ENCODE measurements around the gene SDK2. TPM values are rescaled to one million over a fixed set of nuclear protein-coding genes. Genes with fewer than 3 reads are reported as not detected.
A peak's percentile ranks its signal among the peaks of the same experiment; 100 is the strongest.

The SDK2 gene
- polyA plus RNA-seq, 6 donors from 2014 or later, result 0.10 to 6.3 (median 1.6) TPM

DNA sequence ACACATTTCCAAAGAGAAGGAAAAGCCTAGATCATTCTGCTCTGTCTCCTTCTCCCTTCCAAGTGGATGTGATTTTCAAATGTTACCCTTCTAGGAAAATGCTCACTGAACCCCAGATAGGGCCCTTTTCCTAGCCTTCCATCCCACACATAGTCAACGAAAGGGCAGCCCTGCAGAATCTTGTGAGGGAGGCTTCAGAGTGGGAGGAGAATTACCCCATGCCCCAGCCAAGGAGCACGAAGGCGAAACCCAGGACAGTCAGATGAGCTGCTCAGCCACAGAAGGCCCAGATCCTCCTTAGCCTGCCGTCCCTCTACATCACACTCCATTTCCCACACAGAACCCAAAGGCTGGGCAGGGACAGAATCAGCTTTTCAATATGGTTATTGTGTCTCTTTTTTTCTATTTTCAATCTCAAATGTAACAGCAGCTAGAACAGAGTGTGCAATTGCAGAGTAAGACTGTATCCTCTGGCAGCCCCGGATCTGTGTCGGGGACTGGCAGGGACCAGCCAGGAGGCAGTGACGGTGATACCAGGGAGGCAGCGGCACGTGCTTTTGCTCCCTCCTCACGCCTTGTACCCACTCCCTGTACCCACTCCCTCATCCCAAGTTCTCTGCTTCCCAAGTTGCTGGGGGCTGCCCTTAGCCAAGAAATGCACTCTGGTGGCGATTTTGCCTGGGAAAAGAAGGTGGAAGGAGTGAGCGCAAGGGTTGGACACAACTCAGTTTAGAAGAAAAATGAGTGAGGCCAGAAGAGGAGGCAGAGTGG lies 3.7 kb upstream of the SDK2 start:
- Mint-ChIP-seq H3K4me1 (peaks cover 11 to 17% (median 13%) of the 10 kb centered on the region in 3 donors), H3K27ac (no peak overlapping the region), H3K36me3 (peaks cover 0 to 2% of the 10 kb centered on the region in 2 donors), H3K27me3 (peaks cover 0 to 16% (median 6%) of the 10 kb centered on the region in 3 donors), H3K4me3 (peak overlapping the region in 1 of 8 donors; percentile 92), H3K9me3 (peaks cover 0 to 5% (median under 1%) of the 10 kb centered on the region in 7 donors)
- DNase-seq (no peak), ATAC-seq (ENCODE audit: low read depth in 2 of 2) (no peak)

- DNase-seq (no peak), ATAC-seq (ENCODE audit: low read depth in 2 of 2) (no peak)
- peak overlapping the region in 1 of 8 donors; percentile 92 for H3K4me3 Mint-ChIP-seq
- H3K27ac Mint-ChIP-seq, result no peak overlapping the region
- no peaks in the 10 kb centered on the region for H3K36me3 Mint-ChIP-seq
- H3K4me1 Mint-ChIP-seq, result peaks cover 15 to 20% (median 17%) of the 10 kb centered on the region in 3 donors
- H3K27me3 Mint-ChIP-seq, result peaks cover 0 to 16% (median 6%) of the 10 kb centered on the region in 3 donors
- no peaks in the 10 kb centered on the region for H3K9me3 Mint-ChIP-seq
These were observed 3.1 kb upstream of the SDK2 start for GRCh38 chr17:73647301-73647695.

DNA sequence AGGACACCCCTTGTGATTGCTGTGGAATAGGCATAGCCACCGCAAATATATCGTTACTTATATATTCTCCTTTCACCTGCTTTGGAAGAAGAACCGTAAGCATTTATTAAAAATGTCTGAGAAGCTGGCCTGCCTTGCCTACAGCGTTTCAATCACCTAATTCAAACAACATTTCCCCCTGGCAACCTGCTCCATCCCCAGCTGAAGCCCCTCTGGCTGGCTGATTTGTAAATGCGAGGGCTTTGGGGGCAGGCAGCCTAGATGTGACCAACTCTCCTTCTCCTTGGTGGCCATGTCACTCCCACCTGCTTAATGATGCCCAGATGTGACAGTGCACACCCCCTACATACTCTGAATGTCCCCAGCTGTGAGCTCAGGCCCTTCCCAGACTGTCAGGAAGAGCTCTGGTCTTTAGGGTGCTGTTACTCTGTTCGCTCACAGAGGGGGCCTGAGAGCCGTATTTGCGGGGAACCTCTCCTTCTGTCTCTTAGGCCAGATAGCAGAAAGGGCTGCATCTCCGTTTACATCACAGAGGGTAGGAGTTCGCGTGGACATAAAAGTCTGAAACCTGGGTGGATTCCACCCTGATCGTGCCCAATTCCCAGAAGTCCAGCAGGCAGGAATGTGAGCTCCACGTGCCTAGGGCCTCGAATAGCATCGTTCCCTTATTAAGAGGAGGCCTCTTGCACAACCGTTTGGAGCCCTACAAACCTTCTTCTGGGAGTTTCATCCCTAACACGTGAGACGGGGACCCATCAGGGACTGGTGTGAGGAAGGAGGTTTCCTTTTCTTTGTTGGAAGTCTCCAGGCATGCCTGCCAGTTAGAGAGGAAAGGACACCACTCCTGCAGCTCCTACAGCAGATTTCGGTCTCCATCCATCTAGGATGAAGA lies 2.4 kb upstream of the SDK2 start:
- DNase-seq (no peak), ATAC-seq (ENCODE audit: low read depth in 2 of 2) (peak; percentile 27 to 29)
- H3K4me3 Mint-ChIP-seq, result peak overlapping the region; percentile 7 to 97 (median 80)
- H3K9me3 Mint-ChIP-seq, result no peaks in the 10 kb centered on the region
- H3K27me3 Mint-ChIP-seq, result peaks cover 0 to 16% (median 6%) of the 10 kb centered on the region in 3 donors
- H3K4me1 Mint-ChIP-seq, result peaks cover 20 to 26% (median 23%) of the 10 kb centered on the region in 3 donors
- peak overlapping the region in 2 of 6 donors; percentile 17 to 31 for H3K27ac Mint-ChIP-seq
- no peaks in the 10 kb centered on the region for H3K36me3 Mint-ChIP-seq

DNA sequence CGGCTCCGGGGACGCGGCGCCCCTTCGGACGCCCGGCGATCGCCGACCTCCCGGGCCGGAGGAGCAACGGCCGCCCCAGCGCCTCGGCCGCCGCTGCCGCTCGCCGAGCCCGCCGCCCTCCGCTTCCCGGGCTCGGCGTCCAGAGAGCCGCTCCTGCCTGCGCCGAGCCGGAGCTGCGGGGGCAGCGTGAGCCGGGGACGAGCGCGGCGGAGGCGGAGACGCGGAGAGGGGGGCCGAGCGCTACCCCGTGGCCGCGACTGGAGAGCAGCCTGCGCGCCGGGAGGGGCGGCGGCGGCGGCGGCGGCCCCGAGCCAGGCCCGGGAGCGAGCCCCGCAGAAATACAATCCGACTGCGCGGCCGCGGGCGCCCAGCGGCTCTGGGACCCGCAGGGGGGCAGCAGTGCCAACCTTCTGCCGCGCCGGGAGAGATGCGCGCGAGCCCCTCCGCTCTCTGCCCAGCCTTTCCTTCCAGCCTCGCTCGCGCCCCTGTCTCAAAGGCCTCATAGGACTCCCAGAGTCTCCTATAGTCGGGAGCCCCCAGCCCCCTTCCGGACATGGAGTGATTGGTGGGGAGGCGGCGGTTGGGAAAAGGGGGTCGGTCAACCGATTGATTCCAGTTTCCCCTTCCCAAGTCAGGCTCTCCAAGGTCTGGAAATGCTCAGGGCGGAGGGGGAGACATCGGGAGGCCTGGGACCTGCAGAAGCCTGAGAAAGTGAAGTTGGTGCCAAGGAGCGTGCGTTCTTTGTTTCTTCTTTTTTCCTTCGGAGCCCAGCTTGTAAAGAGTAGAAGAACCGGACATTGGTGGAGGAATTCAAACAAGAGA lies 1.0 kb upstream of the SDK2 start:
- DNase-seq (peak; percentile 60), ATAC-seq (ENCODE audit: low read depth in 2 of 2) (peak; percentile 69 to 73)
- no peaks in the 10 kb centered on the region for H3K36me3 Mint-ChIP-seq
- peaks cover 0 to 10% (median 0%) of the 10 kb centered on the region in 3 donors for H3K27me3 Mint-ChIP-seq
- H3K27ac Mint-ChIP-seq, result peak overlapping the region in 1 of 6 donors; percentile 15
- peaks cover 25 to 37% (median 31%) of the 10 kb centered on the region in 3 donors for H3K4me1 Mint-ChIP-seq
- H3K4me3 Mint-ChIP-seq, result peak overlapping the region; percentile 68 to 97 (median 82)
- H3K9me3 Mint-ChIP-seq, result no peaks in the 10 kb centered on the region

DNA sequence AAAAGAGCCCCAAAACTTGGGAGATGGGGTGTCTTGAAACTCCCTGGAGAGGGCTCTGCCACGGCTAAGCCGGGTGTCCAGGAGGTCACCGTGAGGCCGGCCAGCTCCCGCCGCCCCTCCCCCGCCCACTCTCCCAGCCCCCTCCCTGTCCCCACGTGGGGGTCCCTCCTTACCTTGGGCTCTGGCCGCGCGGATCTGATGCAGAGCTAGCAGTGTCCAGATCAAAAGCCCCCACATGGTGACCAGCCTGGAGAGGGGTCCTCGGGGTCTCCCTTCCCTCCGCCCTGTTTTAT lies 447 bp downstream of the SDK2 start:
- Mint-ChIP-seq H3K36me3 (no peaks in the 10 kb centered on the region), H3K4me3 (peak overlapping the region; percentile 88 to 98 (median 97)), H3K27ac (peak overlapping the region in 4 of 6 donors; percentile 60 to 92 (median 84)), H3K4me1 (peaks cover 25 to 46% (median 38%) of the 10 kb centered on the region in 3 donors), H3K27me3 (peaks cover 0 to 10% (median 0%) of the 10 kb centered on the region in 3 donors), H3K9me3 (no peaks in the 10 kb centered on the region)
- ATAC-seq (ENCODE audit: low read depth in 2 of 2), result no peak
- DNase-seq, result no peak

- peak; percentile 42 for DNase-seq
- peak; percentile 46 to 49 for ATAC-seq (ENCODE audit: low read depth in 2 of 2)
- no peaks in the 10 kb centered on the region for H3K9me3 Mint-ChIP-seq
- H3K4me1 Mint-ChIP-seq, result peaks cover 29 to 49% (median 42%) of the 10 kb centered on the region in 3 donors
- H3K4me3 Mint-ChIP-seq, result peak overlapping the region; percentile 88 to 98 (median 97)
- H3K27ac Mint-ChIP-seq, result peak overlapping the region in 3 of 6 donors; percentile 73 to 84 (median 80)
- no peaks in the 10 kb centered on the region for H3K36me3 Mint-ChIP-seq
- peaks cover 0 to 8% (median 0%) of the 10 kb centered on the region in 3 donors for H3K27me3 Mint-ChIP-seq
These were observed 1.0 kb downstream of the SDK2 start for GRCh38 chr17:73643001-73643851.

DNA sequence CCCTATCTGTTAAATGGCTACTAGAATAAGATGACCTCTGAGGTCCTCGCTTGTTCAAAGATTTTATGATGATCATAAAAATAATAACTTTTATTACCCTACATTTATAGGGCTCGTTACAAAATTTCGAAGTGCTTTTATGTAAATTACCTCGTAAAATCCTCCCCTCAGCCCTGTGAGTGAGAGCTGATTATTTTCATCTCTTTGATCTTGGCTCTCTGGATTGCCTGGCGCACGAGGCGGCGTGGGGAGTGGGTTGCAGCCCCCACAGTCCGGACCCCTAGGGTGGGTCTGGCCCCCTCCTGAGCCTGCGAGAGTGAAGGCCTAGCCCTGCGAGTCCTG lies 1.6 kb downstream of the SDK2 start:
- Mint-ChIP-seq H3K36me3 (no peaks in the 10 kb centered on the region), H3K4me1 (peaks cover 31 to 54% (median 48%) of the 10 kb centered on the region in 3 donors), H3K27me3 (peaks cover 0 to 2% (median 0%) of the 10 kb centered on the region in 3 donors), H3K27ac (peak overlapping the region in 3 of 6 donors; percentile 73 to 84 (median 80)), H3K9me3 (no peaks in the 10 kb centered on the region), H3K4me3 (peak overlapping the region; percentile 84 to 98 (median 94))
- ATAC-seq (ENCODE audit: low read depth in 2 of 2) (no peak), DNase-seq (no peak)

DNA sequence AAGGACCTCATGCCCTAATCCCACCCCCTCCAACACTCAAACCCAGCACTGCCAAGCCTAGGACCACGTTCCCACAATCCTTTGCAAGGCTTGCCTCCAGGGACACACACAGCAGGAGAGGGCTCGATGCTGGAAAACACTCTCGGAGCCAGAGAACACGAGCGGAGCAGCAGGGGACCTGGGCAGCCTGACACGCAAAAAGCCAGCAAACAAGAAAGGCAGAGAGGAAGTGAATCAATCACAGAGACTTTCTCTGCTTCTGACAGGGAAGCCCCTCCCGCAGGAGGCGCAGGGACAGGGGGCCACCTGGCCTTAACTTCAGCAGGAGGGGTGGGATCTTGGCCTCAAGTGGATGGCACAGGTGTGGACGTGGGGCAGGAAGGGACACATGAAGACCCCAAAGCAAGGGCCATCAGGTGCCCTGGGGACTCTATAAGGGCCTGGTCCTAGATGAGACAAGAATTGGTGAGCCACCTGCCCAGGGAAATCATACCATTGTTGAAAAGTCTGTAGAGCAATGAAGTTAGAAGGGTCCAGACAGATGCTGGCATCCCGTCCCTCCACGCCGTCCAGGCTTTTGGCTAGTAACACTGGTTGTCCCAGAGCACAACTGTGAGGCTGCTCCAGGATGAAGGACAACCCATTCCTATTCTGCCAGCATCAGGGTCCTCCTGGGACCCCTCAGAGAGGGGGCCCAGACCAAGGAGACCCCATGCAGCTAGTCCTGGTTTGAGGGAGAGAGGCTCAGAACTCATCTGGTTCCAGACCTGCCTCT lies 2.2 kb downstream of the SDK2 start:
- Mint-ChIP-seq H3K9me3 (no peaks in the 10 kb centered on the region), H3K27me3 (no peaks in the 10 kb centered on the region), H3K4me3 (peak overlapping the region; percentile 84 to 98 (median 94)), H3K4me1 (peaks cover 31 to 56% (median 50%) of the 10 kb centered on the region in 3 donors), H3K27ac (peak overlapping the region in 3 of 6 donors; percentile 50 to 82 (median 70)), H3K36me3 (no peaks in the 10 kb centered on the region)
- no peak for DNase-seq
- ATAC-seq (ENCODE audit: low read depth in 2 of 2), result peak in 1 of 2 donors; percentile 19

DNA sequence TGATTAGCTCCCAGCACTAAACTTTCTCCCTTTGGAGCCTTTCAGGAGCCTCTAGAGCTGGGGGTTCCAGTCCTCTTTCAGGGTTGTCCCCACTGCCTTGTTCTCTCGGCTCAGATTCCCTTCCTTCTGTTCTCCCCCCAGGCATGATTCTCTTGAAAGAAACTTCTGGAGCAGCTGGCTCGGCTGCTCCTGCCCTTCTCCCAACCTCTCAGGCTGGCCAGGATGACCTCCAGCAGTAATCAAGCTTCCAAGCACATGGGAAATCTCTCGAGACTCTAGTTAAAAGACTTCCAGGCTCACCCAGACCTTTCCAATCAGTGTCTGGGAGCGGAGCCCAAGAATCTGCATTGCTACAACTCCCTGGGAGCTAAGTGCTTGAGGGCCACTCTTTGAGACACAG lies 3.6 kb downstream of the SDK2 start:
- no peaks in the 10 kb centered on the region for H3K9me3 Mint-ChIP-seq
- no peak for ATAC-seq (ENCODE audit: low read depth in 2 of 2)
- peak overlapping the region in 1 of 6 donors; percentile 26 for H3K27ac Mint-ChIP-seq
- no peak for DNase-seq
- H3K36me3 Mint-ChIP-seq, result no peaks in the 10 kb centered on the region
- H3K4me1 Mint-ChIP-seq, result peaks cover 28 to 53% (median 51%) of the 10 kb centered on the region in 3 donors
- no peaks in the 10 kb centered on the region for H3K27me3 Mint-ChIP-seq
- H3K4me3 Mint-ChIP-seq, result peak overlapping the region in 4 of 8 donors; percentile 19 to 97 (median 86)

DNA sequence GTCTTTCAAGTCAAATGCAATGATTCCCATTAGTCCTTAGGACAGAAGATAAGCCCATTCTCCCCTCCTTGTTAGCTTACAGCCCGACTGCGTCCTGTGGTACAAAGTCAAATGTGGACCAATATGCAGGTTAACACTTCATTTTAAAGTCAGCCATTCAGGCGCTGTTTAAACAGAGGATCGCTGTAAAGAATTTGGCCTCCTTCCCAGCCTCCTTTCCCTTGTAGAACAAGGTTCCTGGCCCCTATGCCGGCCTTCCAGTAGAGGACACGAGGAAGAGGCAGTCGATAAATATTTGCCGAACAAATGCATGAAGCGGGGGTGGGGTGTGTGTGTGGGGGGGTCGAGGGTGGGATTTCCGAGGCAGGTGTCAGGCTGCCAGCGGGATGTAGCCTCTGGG lies 4.3 kb downstream of the SDK2 start:
- no peaks in the 10 kb centered on the region for H3K9me3 Mint-ChIP-seq

DNA sequence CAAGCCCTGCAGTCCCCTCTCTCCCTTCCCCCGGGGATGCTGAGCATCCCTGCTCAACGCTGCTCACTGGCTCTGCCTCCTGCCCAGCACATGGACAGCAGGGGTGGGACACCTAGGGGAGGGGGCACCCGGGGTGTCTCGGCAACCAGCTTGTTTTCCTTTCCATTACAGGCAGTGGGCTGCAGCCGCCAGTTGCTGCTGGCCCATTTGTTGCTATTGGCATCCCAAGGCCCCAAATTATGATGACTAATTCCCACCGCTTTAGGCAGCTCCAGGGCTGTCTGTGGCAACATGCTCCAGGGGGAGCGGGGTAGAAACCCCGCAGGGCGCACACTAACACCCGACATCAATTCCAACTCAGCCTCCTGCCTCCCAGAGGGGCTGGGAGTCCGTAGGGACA lies 4.9 kb downstream of the SDK2 start:
- Mint-ChIP-seq H3K4me3 (no peak overlapping the region), H3K27ac (no peak overlapping the region), H3K36me3 (no peaks in the 10 kb centered on the region), H3K27me3 (no peaks in the 10 kb centered on the region), H3K4me1 (peaks cover 32 to 61% (median 53%) of the 10 kb centered on the region in 3 donors), H3K9me3 (no peaks in the 10 kb centered on the region)
- ATAC-seq (ENCODE audit: low read depth in 2 of 2) (no peak), DNase-seq (no peak)

More for the DNA sequence above, 4.3 kb downstream of the SDK2 start:
- ATAC-seq (ENCODE audit: low read depth in 2 of 2), result no peak
- Mint-ChIP-seq H3K27me3 (no peaks in the 10 kb centered on the region), H3K27ac (no peak overlapping the region), H3K4me1 (peaks cover 32 to 59% (median 53%) of the 10 kb centered on the region in 3 donors), H3K4me3 (no peak overlapping the region), H3K36me3 (no peaks in the 10 kb centered on the region)
- DNase-seq, result no peak
